Esophagus squamous epithelium (tissue), 4 donors: ENCODE measurements around the gene SCN2A.
"Not testable (repeated sequence)": the region's sequence is repeated elsewhere in the genome, so short reads cannot be mapped to it uniquely, and the experiment has no call there.

ENCODE experiments used
- CTCF ChIP-seq, 6 experiments: fragments of 450-650 bp in 4 of 6; fragments of 200-600 bp in 2 of 6; sonication (generic) in 2 of 6; IDR thresholded peaks; one replicate each; pipeline ENCODE4 v1.5.1; 2016 to 2019; ENCODE audit warnings: antibody characterized with exemption in 6 of 6, mild to moderate bottlenecking in 4 of 6, moderate library complexity in 4 of 6
- POLR2A ChIP-seq, 4 donors: fragments of 450-650 bp; IDR thresholded peaks; one replicate each; pipeline ENCODE4 v1.6.1; 2017; ENCODE audit warnings: antibody characterized with exemption in 4 of 4, mild to moderate bottlenecking in 4 of 4, moderate library complexity in 3 of 4

GRCh38 chr2:165398603-165399002 is 159.4 kb downstream of the SCN2A start:
- not testable (repeated sequence) for TF ChIP-seq CTCF, POLR2A (IDR thresholded peaks at IDR 0.05)
